WI38 (cell line): ENCODE data around the gene ANKRD33B.

Experiments
- H3K4me3 ChIP-seq: 2 replicates; pipeline ENCODE4 v1.5.1; 2011; ENCODE audit warnings: low read depth, mild to moderate bottlenecking, control low read depth, low read length
- CTCF ChIP-seq: IDR thresholded peaks from 2 replicates; pipeline ENCODE4 v1.5.1; 2012; ENCODE audit warnings: low read depth, mild to moderate bottlenecking, control low read depth, low read length

Gene ANKRD33B

GRCh38 chr5:10666531-10667299 lies 102.8 kb downstream of the ANKRD33B start:
- no peak for TF ChIP-seq CTCF
- H3K4me3 ChIP-seq = no peak overlapping the region

DNA sequence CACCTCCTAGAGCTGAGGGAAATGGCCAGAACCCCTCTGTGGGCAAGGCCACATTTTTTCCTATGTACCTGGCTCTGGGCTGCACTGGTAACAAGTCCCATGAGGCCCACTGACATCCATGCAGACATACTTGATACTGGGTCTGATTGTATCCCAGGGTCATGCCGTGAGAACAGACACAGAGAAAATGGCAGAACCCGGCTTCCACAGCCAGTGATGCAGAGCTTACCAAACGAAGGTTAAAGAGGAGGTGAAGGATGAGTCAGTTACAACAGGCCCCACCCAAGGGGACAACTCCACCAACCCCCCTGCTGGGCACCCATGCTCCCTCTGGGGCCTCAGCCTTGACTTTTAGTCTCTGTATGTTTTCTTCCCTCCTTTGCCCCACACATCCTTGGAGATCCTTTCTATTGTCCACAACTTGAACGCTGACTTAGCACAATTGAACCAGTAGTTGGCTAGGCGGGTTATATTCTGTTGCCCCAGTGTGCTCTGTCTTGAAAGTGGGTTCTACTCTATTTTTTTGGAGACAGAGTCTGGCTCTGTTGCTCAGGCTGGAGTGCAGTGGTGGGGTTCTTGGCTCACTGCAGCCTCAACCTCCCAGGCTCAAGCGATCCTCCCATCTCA lies 103.7 kb downstream of the ANKRD33B start:
- TF ChIP-seq CTCF = no peak
- H3K4me3 ChIP-seq = no peak overlapping the region

GRCh38 chr5:10668697-10669096 lies 104.8 kb downstream of the ANKRD33B start:
- no peak overlapping the region for H3K4me3 ChIP-seq
- TF ChIP-seq CTCF = no peak

DNA sequence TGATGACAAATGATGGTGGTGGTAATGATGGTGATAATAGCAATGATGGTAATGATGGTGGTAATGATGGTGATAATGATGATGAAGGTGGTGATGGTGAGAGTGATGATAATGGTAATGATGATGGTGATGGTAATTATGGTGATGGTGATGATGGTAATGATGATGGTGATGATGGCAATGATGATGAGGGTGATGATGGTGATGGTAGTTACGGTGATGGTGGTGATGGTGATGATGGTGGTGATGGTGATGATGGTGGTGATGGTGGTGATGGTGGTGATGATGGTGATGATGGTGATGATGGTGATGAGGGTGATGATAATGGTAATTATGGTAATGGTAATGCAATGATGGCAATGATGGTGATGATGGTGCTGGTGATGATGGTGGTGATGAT lies 106.1 kb downstream of the ANKRD33B start:
- no peak for TF ChIP-seq CTCF
- no peak overlapping the region for H3K4me3 ChIP-seq

GRCh38 chr5:10671041-10672008 lies 107.5 kb downstream of the ANKRD33B start:
- H3K4me3 ChIP-seq = no peak overlapping the region
- no peak for TF ChIP-seq CTCF

GRCh38 chr5:10672146-10673016 lies 108.5 kb downstream of the ANKRD33B start:
- no peak overlapping the region for H3K4me3 ChIP-seq
- no peak for TF ChIP-seq CTCF
